ENCODE measurements around the gene TMEM106B.

- TF ChIP-seq, protein P1, sequence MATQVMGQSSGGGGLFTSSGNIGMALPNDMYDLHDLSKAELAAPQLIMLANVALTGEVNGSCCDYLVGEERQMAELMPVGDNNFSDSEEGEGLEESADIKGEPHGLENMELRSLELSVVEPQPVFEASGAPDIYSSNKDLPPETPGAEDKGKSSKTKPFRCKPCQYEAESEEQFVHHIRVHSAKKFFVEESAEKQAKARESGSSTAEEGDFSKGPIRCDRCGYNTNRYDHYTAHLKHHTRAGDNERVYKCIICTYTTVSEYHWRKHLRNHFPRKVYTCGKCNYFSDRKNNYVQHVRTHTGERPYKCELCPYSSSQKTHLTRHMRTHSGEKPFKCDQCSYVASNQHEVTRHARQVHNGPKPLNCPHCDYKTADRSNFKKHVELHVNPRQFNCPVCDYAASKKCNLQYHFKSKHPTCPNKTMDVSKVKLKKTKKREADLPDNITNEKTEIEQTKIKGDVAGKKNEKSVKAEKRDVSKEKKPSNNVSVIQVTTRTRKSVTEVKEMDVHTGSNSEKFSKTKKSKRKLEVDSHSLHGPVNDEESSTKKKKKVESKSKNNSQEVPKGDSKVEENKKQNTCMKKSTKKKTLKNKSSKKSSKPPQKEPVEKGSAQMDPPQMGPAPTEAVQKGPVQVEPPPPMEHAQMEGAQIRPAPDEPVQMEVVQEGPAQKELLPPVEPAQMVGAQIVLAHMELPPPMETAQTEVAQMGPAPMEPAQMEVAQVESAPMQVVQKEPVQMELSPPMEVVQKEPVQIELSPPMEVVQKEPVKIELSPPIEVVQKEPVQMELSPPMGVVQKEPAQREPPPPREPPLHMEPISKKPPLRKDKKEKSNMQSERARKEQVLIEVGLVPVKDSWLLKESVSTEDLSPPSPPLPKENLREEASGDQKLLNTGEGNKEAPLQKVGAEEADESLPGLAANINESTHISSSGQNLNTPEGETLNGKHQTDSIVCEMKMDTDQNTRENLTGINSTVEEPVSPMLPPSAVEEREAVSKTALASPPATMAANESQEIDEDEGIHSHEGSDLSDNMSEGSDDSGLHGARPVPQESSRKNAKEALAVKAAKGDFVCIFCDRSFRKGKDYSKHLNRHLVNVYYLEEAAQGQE (IDR thresholded peaks at IDR 0.05; ENCODE audit: low read depth, low read length): no peak
- TF ChIP-seq STAT1 (conservative IDR thresholded peaks at IDR 0.05): no peak
- TF ChIP-seq STAT3 (IDR thresholded peaks at IDR 0.05; ENCODE audit: low read depth, low read length): no peak
- TF ChIP-seq, protein P2, sequence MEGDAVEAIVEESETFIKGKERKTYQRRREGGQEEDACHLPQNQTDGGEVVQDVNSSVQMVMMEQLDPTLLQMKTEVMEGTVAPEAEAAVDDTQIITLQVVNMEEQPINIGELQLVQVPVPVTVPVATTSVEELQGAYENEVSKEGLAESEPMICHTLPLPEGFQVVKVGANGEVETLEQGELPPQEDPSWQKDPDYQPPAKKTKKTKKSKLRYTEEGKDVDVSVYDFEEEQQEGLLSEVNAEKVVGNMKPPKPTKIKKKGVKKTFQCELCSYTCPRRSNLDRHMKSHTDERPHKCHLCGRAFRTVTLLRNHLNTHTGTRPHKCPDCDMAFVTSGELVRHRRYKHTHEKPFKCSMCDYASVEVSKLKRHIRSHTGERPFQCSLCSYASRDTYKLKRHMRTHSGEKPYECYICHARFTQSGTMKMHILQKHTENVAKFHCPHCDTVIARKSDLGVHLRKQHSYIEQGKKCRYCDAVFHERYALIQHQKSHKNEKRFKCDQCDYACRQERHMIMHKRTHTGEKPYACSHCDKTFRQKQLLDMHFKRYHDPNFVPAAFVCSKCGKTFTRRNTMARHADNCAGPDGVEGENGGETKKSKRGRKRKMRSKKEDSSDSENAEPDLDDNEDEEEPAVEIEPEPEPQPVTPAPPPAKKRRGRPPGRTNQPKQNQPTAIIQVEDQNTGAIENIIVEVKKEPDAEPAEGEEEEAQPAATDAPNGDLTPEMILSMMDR (IDR thresholded peaks at IDR 0.05 in 2 of 3, conservative IDR thresholded peaks at IDR 0.05 in 1 of 3; ENCODE audit: control insufficient read depth in 2 of 3, extremely low read depth in 1 of 3, insufficient read depth in 1 of 3, low read depth in 3 of 3, low read length in 3 of 3): no peak
- TF ChIP-seq POLR2AphosphoS5 (IDR thresholded peaks at IDR 0.05; ENCODE audit: low read length): no peak
- TF ChIP-seq CBFB (IDR thresholded peaks at IDR 0.05; ENCODE audit: low read depth): no peak
- TF ChIP-seq, protein P3, sequence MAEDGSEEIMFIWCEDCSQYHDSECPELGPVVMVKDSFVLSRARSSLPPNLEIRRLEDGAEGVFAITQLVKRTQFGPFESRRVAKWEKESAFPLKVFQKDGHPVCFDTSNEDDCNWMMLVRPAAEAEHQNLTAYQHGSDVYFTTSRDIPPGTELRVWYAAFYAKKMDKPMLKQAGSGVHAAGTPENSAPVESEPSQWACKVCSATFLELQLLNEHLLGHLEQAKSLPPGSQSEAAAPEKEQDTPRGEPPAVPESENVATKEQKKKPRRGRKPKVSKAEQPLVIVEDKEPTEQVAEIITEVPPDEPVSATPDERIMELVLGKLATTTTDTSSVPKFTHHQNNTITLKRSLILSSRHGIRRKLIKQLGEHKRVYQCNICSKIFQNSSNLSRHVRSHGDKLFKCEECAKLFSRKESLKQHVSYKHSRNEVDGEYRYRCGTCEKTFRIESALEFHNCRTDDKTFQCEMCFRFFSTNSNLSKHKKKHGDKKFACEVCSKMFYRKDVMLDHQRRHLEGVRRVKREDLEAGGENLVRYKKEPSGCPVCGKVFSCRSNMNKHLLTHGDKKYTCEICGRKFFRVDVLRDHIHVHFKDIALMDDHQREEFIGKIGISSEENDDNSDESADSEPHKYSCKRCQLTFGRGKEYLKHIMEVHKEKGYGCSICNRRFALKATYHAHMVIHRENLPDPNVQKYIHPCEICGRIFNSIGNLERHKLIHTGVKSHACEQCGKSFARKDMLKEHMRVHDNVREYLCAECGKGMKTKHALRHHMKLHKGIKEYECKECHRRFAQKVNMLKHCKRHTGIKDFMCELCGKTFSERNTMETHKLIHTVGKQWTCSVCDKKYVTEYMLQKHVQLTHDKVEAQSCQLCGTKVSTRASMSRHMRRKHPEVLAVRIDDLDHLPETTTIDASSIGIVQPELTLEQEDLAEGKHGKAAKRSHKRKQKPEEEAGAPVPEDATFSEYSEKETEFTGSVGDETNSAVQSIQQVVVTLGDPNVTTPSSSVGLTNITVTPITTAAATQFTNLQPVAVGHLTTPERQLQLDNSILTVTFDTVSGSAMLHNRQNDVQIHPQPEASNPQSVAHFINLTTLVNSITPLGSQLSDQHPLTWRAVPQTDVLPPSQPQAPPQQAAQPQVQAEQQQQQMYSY (CRISPR knock-in tag; IDR thresholded peaks at IDR 0.05): no peak
- no peak for TF ChIP-seq CEBPZ (IDR thresholded peaks at IDR 0.05; ENCODE audit: low read depth, low read length)
- TF ChIP-seq SREBF1 (IDR thresholded peaks at IDR 0.05; ENCODE audit: low read length): no peak
- no peak for TF ChIP-seq ZBTB11 (CRISPR knock-in tag; IDR thresholded peaks at IDR 0.05)
These were observed 10.3 kb downstream of the TMEM106B start for GRCh38 chr7:12221414-12221813.
